H1 (cell line): ENCODE measurements around the gene FGF11. TPM values are rescaled to one million over a fixed set of nuclear protein-coding genes. Genes with fewer than 3 reads are reported as not detected.

Source experiments
- BRCA1 ChIP-seq: IDR thresholded peaks from 2 replicates; pipeline ENCODE4 v1.6.1; 2012; ENCODE audit warnings: low read depth, low read length, improper control_type of control experiment
- CEBPB ChIP-seq: IDR thresholded peaks from 2 replicates; pipeline ENCODE4 v1.6.1; 2012; ENCODE audit warnings: low read depth, low read length
- GABPA ChIP-seq: IDR thresholded peaks from 2 replicates; pipeline ENCODE4 v1.6.1; 2011; ENCODE audit warnings: mild to moderate bottlenecking, low read length, moderate library complexity, borderline replicate concordance; ENCODE audit not compliant: insufficient read depth
- HDAC2 ChIP-seq, 2 experiments: fragments of 300-600 bp in 1 of 2; sonication (generic) in 1 of 2; IDR thresholded peaks; 2 replicates each; pipeline ENCODE4 v1.6.1; 2011 to 2012; ENCODE audit warnings: low read depth in 2 of 2, low read length in 2 of 2, mild to moderate bottlenecking in 2 of 2, moderate library complexity in 2 of 2, borderline replicate concordance in 1 of 2, inconsistent platforms in 1 of 2
- KDM4A ChIP-seq: IDR thresholded peaks from one replicate; pipeline ENCODE4 v1.7.1; 2012; ENCODE audit warnings: low read depth, mild to moderate bottlenecking, moderate library complexity, low read length, inconsistent platforms; ENCODE audit not compliant: severe bottlenecking
- polyA plus RNA-seq, 7 experiments: library from polyadenylated mRNA; depleted of rRNA in 3 of 7; stranded (reverse) in 5 of 7; unstranded in 2 of 7; fragments of >200 nt in 5 of 7; fragments of 200-250 nt in 2 of 7; gene quantifications; 1 replicate in 5 of 7; 2 replicates in 1 of 7; 4 replicates in 1 of 7; pipeline versions ENCODE4 v1.2.1 to v1.2.3, GENCODE V29; 2011 to 2013; ENCODE audit warnings: missing spikeins in 2 of 7, mixed read lengths in 2 of 7
- total RNA-seq: library from RNA; stranded (reverse); fragmentation: NEBNext Ultra II Directional; extraction: Animal tissue kit (Norgen Biotek cat#: 25700); gene quantifications from 2 replicates; pipeline ENCODE4 v1.2.1, GENCODE V29; 2021
- TF ChIP-seq, protein P1 (sequence below): IDR thresholded peaks from 2 replicates; pipeline ENCODE4 v1.6.1; 2012; ENCODE audit warnings: inconsistent platforms

Gene FGF11
- total and polyA plus RNA-seq, 2 of the 8 experiments (the other 6 are each of a cell fraction or from before 2014, with no cell fraction given): 11.8 to 26.1 TPM

GRCh38 chr17:7438656-7439460 is 454 bp upstream of the FGF11 start (continued):
- TF ChIP-seq KDM4A: no peak
- no peak for TF ChIP-seq GABPA
- no peak for TF ChIP-seq BRCA1
- TF ChIP-seq, protein P1, sequence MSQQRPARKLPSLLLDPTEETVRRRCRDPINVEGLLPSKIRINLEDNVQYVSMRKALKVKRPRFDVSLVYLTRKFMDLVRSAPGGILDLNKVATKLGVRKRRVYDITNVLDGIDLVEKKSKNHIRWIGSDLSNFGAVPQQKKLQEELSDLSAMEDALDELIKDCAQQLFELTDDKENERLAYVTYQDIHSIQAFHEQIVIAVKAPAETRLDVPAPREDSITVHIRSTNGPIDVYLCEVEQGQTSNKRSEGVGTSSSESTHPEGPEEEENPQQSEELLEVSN: no peak
- TF ChIP-seq HDAC2 (IDR thresholded peaks at IDR 0.05; ENCODE audit: borderline replicate concordance in 1 of 2, low read depth in 2 of 2, low read length in 2 of 2): no peak
- TF ChIP-seq CEBPB: no peak
- TF ChIP-seq, all 59 proteins: peak for 0
